Islet of Langerhans (tissue), 1 donor: ENCODE data around the gene TEX53.

Experiments
- FAIRE-seq: peaks from one replicate; lab custom pipeline; 2011; peaks lifted over from hg19 to GRCh38; lab: Jason Lieb, UNC

Gene TEX53

GRCh38 chr9:114680259-114681001 is 22.8 kb upstream of the TEX53 start:
- no peak for FAIRE-seq

- FAIRE-seq: no peak
These were observed 21.2 kb upstream of the TEX53 start for GRCh38 chr9:114678795-114679194.

- FAIRE-seq: no peak
These were observed 20.5 kb upstream of the TEX53 start for GRCh38 chr9:114678130-114678529.

GRCh38 chr9:114677418-114677817 is 19.8 kb upstream of the TEX53 start:
- FAIRE-seq: no peak

- FAIRE-seq: no peak
These were observed 19.3 kb upstream of the TEX53 start for GRCh38 chr9:114676901-114677300.

GRCh38 chr9:114674798-114675540 is 17.4 kb upstream of the TEX53 start:
- no peak for FAIRE-seq

GRCh38 chr9:114674076-114674797 is 16.6 kb upstream of the TEX53 start:
- no peak for FAIRE-seq

- FAIRE-seq: no peak
These were observed 14.0 kb upstream of the TEX53 start for GRCh38 chr9:114671605-114672004.

- no peak for FAIRE-seq
These were observed 12.4 kb upstream of the TEX53 start for GRCh38 chr9:114669961-114670360.

- FAIRE-seq: no peak
These were observed 10.5 kb upstream of the TEX53 start for GRCh38 chr9:114668146-114668545.

GRCh38 chr9:114666851-114667250 is 9.2 kb upstream of the TEX53 start:
- no peak for FAIRE-seq

- FAIRE-seq: no peak
These were observed 8.8 kb upstream of the TEX53 start for GRCh38 chr9:114666401-114666800.

- FAIRE-seq: no peak
These were observed 6.6 kb upstream of the TEX53 start for GRCh38 chr9:114664181-114664580.

- no peak for FAIRE-seq
These were observed 4.7 kb upstream of the TEX53 start for GRCh38 chr9:114662081-114662989.

- no peak for FAIRE-seq
These were observed 1.3 kb downstream of the TEX53 start for GRCh38 chr9:114656301-114656700.

GRCh38 chr9:114655689-114656088 is 1.9 kb downstream of the TEX53 start:
- FAIRE-seq: no peak

- no peak for FAIRE-seq
These were observed 3.9 kb downstream of the TEX53 start for GRCh38 chr9:114653556-114654159.

- no peak for FAIRE-seq
These were observed 4.6 kb downstream of the TEX53 start for GRCh38 chr9:114652776-114653555.

GRCh38 chr9:114643896-114644295 is 13.7 kb downstream of the TEX53 start:
- FAIRE-seq: no peak

GRCh38 chr9:114643001-114643400 is 14.6 kb downstream of the TEX53 start:
- FAIRE-seq: no peak

- no peak for FAIRE-seq
These were observed 15.6 kb downstream of the TEX53 start for GRCh38 chr9:114641967-114642366.
